ENCODE results near the gene CCDC83. TPM values are rescaled to one million over a fixed set of nuclear protein-coding genes. Genes with fewer than 3 reads are reported as not detected.

Gene CCDC83
- polyA plus RNA-seq, 1 of the 3 experiments (the other 2 are of a cell fraction), result not detected

DNA sequence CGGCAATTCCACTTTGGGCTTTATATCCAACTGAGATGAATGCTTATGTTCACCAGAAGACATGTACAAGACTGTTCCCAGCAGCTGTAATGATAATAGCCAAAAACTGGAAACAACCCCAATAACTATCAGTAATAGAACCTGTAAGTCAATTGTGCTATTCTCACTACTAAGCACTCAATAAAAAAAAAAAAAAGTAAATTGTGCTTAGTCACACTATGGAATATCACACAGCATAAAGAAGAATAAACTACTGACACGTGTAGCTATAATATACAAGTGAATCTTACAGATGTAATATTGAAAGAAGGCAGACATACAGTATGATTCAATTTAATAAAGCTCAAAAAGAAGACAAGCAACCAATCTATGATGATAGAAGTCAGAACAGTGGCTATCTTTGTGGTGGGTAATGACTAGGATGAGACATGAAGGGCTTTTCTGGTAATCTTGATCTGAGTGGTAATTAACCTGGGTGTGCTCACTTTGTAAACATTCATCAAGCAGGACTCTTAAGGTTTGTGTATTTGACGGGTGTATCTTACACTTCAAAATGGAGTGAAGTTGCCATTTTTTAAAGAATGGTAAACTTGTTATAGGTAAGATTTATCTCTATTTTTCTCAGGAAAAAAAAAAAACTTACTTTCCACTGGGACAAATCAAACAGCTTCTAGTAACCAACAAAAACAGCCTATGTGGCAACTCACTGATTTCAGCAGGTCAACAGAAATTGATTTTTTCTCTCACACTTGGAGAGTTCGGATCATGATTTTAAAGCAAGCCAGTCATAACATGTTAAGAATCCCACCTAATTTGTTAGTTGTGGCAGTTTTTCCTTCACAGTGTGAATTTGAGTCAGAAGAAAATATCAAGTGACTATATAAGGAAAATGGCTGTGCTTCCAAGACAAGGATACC lies 84.2 kb downstream of the CCDC83 start:
- H3F3A ChIP-seq (replicated peaks; ENCODE audit: insufficient read depth), result no peaks in the 10 kb centered on the region
- 83% methylated on average over 4 of the region's 4 CpGs for WGBS (ENCODE audit: low lambda C conversion rate)
- no peak overlapping the region for H3K4me3 ChIP-seq (ENCODE audit: low read depth in 2 of 2, low read length in 1 of 2)
- ChIA-PET CTCF (interaction anchor here (0.6 kb wide), 1 partner anchor 107 kb away, joined by 3 read pairs; no protein-coding TSS in a partner anchor), POLR2A (no interaction called here)
- H3K9me3 ChIP-seq, result no peaks in the 10 kb centered on the region
- DNase-seq, result no peak
- no peaks in the 10 kb centered on the region for H3K4me1 ChIP-seq (ENCODE audit: control insufficient read depth in 1 of 2, insufficient read depth in 2 of 2, low read depth in 1 of 2, low read length in 1 of 2)
- H4K20me1 ChIP-seq (ENCODE audit: insufficient read depth), result no peaks in the 10 kb centered on the region
- no peak overlapping the region for H2AFZ ChIP-seq (ENCODE audit: low read depth)
- H3K27ac ChIP-seq (ENCODE audit: low read depth in 2 of 2, low read length in 1 of 2), result no peak overlapping the region
- H3K9me2 ChIP-seq, result no peaks in the 10 kb centered on the region
- TF ChIP-seq TAF1 (IDR thresholded peaks at IDR 0.05; ENCODE audit: borderline replicate concordance, low read depth, low read length) (no peak), RAD21 (IDR thresholded peaks at IDR 0.05; ENCODE audit: low read length) (no peak), FOSL2 (IDR thresholded peaks at IDR 0.05; ENCODE audit: borderline replicate concordance, low read depth) (no peak), MXI1 (IDR thresholded peaks at IDR 0.05; ENCODE audit: low read depth, low read length) (no peak), RCOR1 (IDR thresholded peaks at IDR 0.05; ENCODE audit: low read length) (no peak), YY1 (IDR thresholded peaks at IDR 0.05; ENCODE audit: low read depth) (no peak), RFX5 (IDR thresholded peaks at IDR 0.05; ENCODE audit: low read length) (no peak), JUND (IDR thresholded peaks at IDR 0.05) (no peak), MEF2A (IDR thresholded peaks at IDR 0.05; ENCODE audit: borderline replicate concordance, low read depth) (no peak), FOXJ3 (CRISPR knock-in tag; IDR thresholded peaks at IDR 0.05) (no peak), CHD2 (IDR thresholded peaks at IDR 0.05; ENCODE audit: low read length, partially characterized antibody) (no peak)
- TF ChIP-seq, protein P1, sequence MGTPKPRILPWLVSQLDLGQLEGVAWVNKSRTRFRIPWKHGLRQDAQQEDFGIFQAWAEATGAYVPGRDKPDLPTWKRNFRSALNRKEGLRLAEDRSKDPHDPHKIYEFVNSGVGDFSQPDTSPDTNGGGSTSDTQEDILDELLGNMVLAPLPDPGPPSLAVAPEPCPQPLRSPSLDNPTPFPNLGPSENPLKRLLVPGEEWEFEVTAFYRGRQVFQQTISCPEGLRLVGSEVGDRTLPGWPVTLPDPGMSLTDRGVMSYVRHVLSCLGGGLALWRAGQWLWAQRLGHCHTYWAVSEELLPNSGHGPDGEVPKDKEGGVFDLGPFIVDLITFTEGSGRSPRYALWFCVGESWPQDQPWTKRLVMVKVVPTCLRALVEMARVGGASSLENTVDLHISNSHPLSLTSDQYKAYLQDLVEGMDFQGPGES (IDR thresholded peaks at IDR 0.05; ENCODE audit: low read depth, low read length), result no peak
- TF ChIP-seq, protein P2, sequence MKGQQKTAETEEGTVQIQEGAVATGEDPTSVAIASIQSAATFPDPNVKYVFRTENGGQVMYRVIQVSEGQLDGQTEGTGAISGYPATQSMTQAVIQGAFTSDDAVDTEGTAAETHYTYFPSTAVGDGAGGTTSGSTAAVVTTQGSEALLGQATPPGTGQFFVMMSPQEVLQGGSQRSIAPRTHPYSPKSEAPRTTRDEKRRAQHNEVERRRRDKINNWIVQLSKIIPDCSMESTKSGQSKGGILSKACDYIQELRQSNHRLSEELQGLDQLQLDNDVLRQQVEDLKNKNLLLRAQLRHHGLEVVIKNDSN (IDR thresholded peaks at IDR 0.05; ENCODE audit: borderline replicate concordance, low read depth), result no peak
- TF ChIP-seq, protein P3, sequence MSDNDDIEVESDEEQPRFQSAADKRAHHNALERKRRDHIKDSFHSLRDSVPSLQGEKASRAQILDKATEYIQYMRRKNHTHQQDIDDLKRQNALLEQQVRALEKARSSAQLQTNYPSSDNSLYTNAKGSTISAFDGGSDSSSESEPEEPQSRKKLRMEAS (IDR thresholded peaks at IDR 0.05; ENCODE audit: low read depth), result no peak
- H3K36me3 ChIP-seq (replicated peaks in 1 of 2; ENCODE audit: control insufficient read depth in 1 of 2, insufficient read depth in 2 of 2, low read length in 1 of 2), result no peaks in the 10 kb centered on the region
- no peaks in the 10 kb centered on the region for H3K27me3 ChIP-seq (ENCODE audit: insufficient read depth)
- no peak overlapping the region for H3K4me2 ChIP-seq
- H3K9ac ChIP-seq, result no peak overlapping the region
- no peaks in the 10 kb centered on the region for H3K79me2 ChIP-seq (ENCODE audit: insufficient read depth)

- Histone ChIP-seq H3K27me3 (ENCODE audit: insufficient read depth) (no peaks in the 10 kb centered on the region), H3K9ac (no peak overlapping the region), H3K4me1 (ENCODE audit: control insufficient read depth in 1 of 2, insufficient read depth in 2 of 2, low read depth in 1 of 2, low read length in 1 of 2) (no peaks in the 10 kb centered on the region), H4K20me1 (ENCODE audit: insufficient read depth) (no peaks in the 10 kb centered on the region), H3K9me3 (no peaks in the 10 kb centered on the region), H3K27ac (ENCODE audit: low read depth in 2 of 2, low read length in 1 of 2) (no peak overlapping the region), H3K36me3 (replicated peaks in 1 of 2; ENCODE audit: control insufficient read depth in 1 of 2, insufficient read depth in 2 of 2, low read length in 1 of 2) (no peaks in the 10 kb centered on the region), H3F3A (replicated peaks; ENCODE audit: insufficient read depth) (no peaks in the 10 kb centered on the region), H3K4me2 (no peak overlapping the region), H3K4me3 (ENCODE audit: low read depth in 2 of 2, low read length in 1 of 2) (no peak overlapping the region), H2AFZ (ENCODE audit: low read depth) (no peak overlapping the region), H3K79me2 (ENCODE audit: insufficient read depth) (no peaks in the 10 kb centered on the region), H3K9me2 (no peaks in the 10 kb centered on the region)
- ChIA-PET CTCF (interaction anchor here (0.7 to 1.6 kb wide), 2 partner anchors 11 to 277 kb away, joined by 4 to 8 read pairs; no protein-coding TSS in a partner anchor), POLR2A (no interaction called here)
- DNase-seq, result peak; percentile 63
- WGBS (ENCODE audit: low lambda C conversion rate), result 28% methylated on average over 5 of the region's 6 CpGs
- no peak for TF ChIP-seq EP300 (IDR thresholded peaks at IDR 0.05; ENCODE audit: borderline replicate concordance in 1 of 2, low read depth in 1 of 2, low read length in 1 of 2)
- no peak for TF ChIP-seq EZH2phosphoT487 (IDR thresholded peaks at IDR 0.05; ENCODE audit: borderline replicate concordance, low read depth)
- no peak for TF ChIP-seq TAF1 (IDR thresholded peaks at IDR 0.05; ENCODE audit: borderline replicate concordance, low read depth, low read length)
- TF ChIP-seq CTCF (IDR thresholded peaks at IDR 0.05), result peak; percentile 74
- peak; percentile 86 for TF ChIP-seq SMC3 (IDR thresholded peaks at IDR 0.05; ENCODE audit: low read depth, low read length)
- peak; percentile 87 for TF ChIP-seq RAD21 (IDR thresholded peaks at IDR 0.05; ENCODE audit: low read length)
- TF ChIP-seq, protein P4, sequence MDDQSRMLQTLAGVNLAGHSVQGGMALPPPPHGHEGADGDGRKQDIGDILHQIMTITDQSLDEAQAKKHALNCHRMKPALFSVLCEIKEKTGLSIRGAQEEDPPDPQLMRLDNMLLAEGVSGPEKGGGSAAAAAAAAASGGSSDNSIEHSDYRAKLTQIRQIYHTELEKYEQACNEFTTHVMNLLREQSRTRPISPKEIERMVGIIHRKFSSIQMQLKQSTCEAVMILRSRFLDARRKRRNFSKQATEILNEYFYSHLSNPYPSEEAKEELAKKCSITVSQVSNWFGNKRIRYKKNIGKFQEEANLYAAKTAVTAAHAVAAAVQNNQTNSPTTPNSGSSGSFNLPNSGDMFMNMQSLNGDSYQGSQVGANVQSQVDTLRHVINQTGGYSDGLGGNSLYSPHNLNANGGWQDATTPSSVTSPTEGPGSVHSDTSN (IDR thresholded peaks at IDR 0.05), result no peak
- TF ChIP-seq RXRA (IDR thresholded peaks at IDR 0.05; ENCODE audit: borderline replicate concordance, low read depth), result no peak
These were observed 86.3 kb downstream of the CCDC83 start for GRCh38 chr11:85941380-85941973.
